ENCODE measurements around the gene RAP1GAP2.

RAP1GAP2 gene

DNA sequence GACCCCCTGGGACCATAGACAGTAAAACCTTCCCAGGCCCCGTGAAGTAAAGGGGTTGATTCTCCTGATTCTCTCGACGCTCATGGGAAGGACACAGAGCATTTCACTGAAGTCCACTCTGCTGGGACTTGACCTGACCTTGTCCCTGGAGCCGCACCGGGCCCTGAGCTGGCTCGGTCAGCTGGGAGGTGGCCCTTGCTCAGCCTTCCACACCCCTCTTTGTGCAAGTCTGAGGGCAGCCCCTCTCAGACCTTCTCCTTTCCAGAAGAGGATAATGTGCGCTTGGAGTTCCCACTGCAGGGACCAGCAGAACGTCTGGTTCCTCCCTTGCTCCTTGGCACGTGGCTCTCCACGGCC lies 115.5 kb downstream of the RAP1GAP2 start:
- DNase-seq (ENCODE audit: low spot score) = no peak

DNA sequence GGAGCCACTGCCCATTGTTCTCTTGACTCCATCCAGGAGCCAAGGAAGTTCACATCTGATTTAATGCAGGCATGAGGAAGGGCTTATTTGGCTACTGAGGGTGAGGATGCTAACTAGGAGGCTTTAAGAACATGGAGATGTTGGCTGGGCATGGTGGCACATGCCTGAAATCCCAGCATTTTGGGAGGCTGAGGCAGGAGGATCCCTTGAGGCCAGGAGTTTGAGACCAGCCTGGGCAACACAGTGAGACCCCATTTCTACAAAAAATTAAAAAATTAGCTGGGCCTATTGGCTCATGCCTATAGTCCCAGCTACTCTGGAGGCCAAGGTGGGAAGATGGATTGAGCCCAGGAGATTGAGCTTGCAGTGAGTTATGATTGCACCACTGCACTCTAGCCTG lies 116.5 kb downstream of the RAP1GAP2 start:
- DNase-seq (ENCODE audit: low spot score) = no peak

DNA sequence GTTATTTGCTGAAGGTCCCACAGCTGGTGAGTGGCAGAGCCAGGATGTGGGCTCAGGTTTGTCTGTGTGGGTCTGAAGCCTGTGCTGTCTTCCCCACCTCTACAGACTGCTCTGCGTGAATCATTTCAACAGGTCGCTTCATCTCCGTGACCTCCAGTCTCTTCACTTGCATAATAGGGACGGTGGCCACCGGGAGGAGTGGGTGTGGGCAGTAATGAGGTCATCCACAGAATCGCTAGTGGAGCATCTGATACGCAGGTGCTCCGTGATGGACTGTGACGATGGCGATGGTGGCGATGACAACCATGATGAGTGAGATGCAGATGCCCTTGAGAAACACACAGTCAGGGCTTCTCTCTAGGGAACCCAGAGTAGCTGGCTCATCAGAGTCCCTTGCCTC lies 120.2 kb downstream of the RAP1GAP2 start:
- DNase-seq (ENCODE audit: low spot score) = no peak

DNA sequence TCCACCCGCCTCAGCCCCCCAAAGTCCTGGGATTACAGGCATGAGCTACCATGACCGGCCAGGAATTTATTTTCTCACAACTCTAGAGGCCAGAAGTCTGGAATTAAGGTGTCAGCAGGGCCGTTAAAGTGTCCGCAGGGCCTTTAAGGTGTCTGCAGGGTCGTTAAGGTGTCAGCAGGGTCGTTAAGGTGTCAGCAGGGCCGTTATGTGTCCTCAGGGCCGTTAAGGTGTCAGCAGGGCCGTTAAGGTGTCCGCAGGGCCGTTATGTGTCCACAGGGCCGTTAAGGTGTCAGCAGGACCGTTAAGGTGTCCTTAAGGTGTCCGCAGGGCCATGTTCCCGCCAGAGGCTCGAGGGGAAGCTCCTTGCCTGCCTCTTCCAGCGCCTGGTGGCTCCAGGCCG lies 125.2 kb downstream of the RAP1GAP2 start:
- no peak for DNase-seq (ENCODE audit: low spot score)

DNA sequence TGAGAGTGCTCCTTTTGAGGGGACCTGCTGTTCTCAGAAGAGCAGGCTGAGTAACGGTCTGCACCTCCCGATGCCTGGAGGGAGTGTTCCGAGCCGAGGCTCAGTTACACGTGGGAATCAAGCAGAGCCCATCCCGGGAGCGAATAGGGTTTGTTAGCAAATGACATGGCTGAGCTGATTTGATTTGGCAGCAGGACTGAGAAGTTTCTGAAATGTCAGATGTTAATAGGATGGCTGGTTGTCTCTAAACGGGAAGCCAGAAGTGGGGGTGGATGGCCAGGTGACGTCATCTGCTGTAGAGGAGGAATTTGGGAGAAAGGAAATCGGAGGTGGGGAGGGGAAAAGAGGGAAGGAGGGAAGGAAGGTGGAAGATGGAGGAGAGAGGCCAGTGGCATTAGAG lies 128.0 kb downstream of the RAP1GAP2 start:
- no peak for DNase-seq (ENCODE audit: low spot score)

DNA sequence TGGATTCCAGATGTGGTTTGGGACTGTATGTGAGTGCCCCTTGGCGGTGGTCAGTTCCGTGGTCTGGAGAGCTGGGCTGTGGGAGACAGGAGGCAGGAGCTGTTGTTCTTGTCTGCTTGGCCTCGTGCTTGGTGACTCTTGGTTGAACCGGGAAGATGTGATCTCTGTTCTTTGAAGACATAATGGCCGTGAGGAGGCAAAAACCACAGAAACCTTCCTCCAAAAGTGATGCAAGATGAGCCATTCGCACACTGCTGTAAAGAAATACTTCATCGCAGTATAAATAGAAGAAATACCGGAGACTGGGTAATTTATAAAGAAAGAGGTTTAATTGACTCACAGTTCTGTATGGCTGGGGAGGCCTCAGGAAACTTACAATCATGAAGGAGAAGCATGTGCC lies 128.8 kb downstream of the RAP1GAP2 start:
- no peak for DNase-seq (ENCODE audit: low spot score)

DNA sequence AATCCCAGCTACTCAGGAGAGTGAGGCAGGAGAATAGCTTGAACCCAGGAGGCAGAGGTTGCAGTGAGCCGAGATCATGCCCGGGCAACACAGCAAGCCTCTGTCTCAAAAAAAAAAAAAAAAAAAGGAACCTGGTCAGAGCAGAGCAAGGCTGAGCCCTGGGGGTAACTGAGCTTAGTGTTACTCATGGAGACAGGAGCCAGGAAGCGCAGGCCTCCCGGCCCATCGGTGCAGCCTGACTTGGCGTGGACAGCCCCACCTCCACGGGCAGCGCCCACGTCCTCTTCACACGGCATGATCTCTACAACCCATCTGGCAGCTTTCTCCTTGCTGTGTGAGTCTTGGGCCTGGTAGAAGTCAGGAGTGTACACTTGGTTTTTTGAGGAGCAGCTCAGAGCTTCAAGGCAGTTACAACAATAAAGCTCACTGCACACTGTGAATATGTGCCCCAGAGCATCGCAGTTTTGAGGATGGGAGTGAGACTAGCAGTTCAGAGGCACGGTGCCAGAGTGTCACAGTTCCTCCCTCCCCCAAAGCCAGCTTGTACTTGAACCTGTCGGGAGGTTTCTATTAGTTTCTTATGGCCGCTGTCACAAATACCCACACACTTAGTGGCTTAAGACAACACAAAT lies 129.9 kb downstream of the RAP1GAP2 start:
- no peak for DNase-seq (ENCODE audit: low spot score)

DNA sequence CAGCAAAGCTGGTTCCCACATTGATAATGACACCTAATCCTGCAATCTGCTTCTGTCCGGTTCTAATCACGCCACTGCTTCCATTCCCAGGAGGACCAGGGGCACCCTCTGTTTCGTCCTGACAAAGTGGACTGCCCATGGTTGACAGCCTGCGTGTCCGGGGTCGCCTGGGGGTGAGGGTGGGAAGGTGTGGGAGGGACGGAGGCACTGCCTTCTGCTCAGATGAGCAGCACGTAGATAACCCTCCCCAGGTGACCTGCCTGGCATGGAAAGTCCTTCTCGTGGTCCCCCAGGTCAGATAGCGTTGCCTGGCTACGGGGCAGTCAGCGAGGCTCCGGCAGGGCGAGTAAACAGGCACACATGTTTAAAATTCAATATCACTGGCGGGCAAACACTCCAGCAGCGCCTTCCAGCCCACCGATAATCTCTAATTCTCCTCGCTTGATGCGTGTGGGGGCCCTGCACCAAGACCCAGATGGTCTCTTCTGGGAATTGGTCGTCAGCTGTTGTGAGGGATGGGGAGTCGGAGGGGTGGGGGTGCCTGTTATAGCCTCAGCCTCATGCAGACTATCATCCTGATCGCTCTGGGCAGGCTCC lies 132.2 kb downstream of the RAP1GAP2 start:
- no peak for DNase-seq (ENCODE audit: low spot score)

DNA sequence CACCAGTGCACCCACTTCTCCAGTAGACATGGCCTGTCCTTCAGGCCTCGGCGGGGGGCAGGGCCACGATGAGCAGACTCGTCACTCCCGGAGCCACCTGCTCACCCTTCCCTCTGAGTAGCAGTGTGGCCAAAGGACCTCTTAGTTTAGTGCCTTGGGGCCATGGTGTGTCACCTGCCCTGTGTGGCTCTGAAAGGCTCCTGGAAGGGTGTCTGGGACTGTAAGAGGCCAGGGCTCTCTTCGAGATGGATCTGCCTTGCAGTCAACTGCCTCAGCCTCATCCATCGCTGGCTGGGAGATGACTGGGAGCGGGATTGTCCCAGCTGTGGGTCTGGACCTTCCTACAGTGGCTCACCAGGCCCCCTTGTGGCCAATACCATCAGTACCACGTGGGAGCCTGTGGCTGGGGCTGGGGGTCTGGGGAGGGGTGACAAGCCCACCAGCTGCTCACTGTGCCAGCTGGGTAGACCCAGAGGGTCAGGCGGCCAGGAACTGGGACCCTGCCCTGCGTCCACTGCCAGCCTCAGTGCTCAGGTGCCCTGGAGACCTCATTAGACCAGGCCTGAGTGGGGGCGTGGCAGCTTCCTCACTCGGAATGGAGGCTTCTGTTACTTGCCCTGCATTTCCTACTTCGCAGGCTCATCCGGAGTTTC lies 133.8 kb downstream of the RAP1GAP2 start:
- DNase-seq (ENCODE audit: low spot score) = no peak

DNA sequence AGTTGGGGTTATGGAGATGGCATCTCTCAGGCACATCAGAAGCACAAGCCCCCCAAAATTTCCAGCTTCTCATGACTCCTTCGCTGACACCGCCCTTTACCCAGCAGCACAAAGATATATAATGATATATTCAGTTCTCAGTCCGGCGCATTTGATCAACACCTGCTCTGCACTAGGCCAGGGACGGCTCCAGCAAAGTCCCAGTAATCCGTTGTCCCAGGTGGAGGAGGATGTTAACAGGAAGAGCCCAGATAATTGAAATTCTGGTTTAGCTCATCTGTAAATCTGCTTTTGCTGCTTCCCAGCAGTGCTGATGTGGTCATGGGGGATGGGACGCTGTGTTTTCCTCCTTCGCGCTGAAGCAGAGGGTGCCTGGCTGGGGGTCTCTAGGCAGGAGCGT lies 135.6 kb downstream of the RAP1GAP2 start:
- DNase-seq (ENCODE audit: low spot score) = no peak

DNA sequence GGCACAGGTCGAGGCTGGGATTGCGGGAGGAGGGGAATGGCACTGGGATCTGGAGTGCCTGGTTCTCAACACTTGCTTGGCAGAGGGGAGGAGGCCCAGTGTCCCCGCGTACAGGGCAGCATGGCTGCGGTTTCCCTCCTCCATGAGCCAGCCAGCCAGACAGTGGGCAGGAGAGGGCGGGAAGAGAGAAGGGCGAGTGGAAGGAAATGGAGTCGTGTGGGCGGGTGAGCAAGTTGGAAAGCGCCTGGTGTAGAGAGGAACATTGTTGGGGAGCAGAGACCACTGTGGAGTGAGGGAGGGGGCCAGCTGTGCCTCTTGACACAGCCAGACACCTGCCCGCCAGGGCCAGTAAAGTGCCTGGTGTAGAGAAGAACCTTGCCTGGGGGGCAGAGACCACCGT lies 136.7 kb downstream of the RAP1GAP2 start:
- DNase-seq (ENCODE audit: low spot score) = no peak

DNA sequence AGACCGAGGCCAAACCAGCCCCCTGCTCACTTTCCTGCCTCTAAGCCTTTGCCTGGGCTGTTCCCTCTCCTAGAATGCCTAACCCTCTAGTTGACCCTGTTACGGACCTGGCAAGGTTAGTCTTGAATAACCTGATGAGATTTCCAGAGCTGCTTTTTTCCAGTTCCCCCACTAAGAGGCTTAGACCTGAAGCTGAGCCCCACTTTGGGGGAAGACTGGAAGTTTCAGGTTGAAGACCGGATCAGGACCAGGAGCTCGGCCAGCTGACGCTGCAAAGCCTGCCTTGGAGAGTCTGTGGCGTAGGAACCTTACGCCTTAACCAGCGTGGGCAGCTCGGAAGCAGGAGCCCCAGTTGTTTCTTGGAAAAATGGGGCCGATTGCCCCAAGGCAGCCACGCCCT lies 137.4 kb downstream of the RAP1GAP2 start:
- DNase-seq (ENCODE audit: low spot score) = no peak

DNA sequence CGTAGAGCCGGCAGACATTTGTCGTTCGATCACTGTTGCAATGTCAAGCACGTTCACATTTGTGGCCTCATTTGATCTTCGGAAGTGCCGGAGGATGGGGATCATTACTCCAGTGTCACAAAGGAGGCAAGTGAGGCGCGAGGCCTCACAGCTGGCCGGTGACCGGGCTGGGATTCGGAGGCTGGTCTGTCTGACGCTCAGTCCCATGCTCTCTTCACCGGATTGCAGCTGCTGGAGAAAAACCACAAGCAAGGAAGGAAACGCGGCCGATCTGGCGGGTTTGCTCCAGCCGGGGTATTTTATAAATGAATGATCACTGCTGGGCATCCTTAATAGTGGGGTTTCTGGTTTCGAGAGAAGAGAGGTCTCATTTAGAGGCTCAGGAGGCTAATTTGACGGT lies 139.4 kb downstream of the RAP1GAP2 start:
- no peak for DNase-seq (ENCODE audit: low spot score)

DNA sequence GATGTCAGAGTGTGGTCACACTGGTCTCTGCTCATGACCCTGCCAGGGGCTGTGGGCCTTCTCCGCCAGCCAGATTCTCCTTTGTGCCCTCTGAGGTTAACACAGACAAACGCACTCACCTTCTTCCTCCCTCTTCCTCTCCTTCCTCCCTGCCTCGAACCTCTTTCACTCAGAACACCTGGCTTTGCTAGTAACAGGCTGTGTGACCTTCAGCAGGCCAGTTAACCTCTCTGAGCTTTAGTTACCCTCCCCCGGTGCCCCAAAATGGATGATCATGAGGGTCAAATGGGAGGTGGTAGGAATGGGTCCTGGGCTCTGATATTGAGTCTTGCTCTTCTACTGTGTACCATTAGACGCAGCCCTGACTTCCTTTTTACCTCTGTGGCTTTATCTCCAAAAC lies 140.1 kb downstream of the RAP1GAP2 start:
- DNase-seq (ENCODE audit: low spot score) = no peak

DNA sequence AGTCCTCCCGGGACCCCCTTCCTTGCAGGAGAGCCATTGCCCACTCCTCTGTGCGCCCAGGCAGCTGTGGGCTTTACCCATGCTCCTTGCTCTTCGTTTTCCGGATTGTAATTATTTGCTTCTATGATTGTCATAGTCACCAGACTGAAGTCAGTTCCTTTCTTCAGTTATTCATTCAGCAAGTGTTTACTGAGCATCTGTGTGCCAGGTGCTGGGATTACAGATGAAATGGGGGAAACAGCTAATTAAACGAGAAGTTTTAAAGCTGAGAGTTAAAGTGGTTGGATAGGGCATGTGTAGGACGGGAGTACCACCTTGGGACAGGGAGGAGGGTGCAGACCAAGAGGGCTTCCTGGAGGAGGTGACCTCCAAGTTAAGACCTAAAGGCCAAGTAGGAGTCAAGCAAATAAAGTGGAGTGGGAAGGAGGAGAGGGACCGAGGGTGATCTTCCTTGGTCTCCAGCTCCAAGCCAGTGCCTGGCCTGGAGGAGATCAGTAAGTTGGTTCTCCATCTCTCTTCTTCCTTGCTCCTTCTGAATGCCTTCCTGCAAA lies 140.6 kb downstream of the RAP1GAP2 start:
- no peak for DNase-seq (ENCODE audit: low spot score)

DNA sequence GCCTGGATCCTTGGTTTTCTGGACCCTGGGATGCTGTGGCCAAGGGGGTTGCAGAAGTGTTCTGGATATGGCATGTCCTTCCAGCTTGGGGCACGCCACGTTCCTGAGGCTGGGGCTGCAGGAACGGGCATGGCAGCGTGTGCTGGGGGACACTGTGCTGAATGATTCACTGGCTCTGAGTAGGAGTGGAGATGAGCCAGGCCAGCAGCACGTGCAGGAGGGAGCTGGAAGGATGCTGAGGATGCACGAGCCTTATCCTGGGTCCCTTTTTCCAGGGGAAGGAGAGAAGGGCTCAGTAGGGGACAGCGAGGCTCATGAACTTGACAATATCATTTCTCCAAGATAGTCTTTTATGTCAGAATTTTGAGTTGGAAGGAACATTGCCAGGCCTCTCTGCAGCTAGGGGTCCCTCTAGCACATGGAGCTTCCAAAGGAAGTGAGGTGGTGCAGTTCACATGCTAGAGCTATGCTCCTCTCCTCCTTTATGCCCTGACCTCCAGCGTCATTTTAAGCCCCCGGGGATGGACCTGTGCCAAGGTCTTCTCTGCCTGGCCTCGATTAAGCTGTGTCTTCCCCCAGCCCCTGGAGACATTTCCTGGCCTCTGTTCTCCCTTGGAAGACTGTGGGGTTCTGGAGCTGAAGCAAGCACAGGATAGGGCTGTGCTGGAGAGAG lies 141.2 kb downstream of the RAP1GAP2 start:
- DNase-seq (ENCODE audit: low spot score) = no peak

DNA sequence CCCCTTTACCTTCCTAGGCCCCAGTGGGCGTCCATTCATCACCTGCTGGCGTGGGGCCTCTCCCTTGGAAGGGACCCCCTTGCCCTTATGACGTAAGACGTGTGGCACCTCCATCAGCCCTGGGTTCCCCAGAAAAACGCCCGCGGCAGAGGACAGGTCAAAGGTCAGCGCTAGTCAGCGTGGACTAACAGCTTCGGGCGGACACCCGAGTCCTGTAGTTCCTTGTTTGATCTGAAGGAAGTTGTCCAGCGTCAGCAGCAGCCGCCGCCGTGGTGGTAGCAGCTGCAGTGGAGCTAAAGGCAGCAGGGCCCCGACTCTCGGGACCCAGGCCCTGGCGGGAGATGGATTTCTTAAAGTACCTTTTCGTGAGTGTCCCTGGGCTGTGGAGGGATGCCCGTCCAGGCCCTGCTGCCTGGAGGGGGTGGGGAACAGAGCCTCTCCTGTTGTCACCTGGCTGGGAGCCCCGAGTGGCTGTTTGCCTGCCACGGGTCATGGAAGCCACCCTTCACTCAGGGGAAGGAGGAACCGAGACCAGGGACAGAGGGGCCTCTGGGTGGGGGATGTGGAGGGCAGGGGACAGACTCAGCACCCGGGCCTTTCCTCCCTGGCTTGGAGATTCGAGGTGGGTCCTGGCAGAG lies 143.6 kb downstream of the RAP1GAP2 start:
- DNase-seq (ENCODE audit: low spot score) = no peak

DNA sequence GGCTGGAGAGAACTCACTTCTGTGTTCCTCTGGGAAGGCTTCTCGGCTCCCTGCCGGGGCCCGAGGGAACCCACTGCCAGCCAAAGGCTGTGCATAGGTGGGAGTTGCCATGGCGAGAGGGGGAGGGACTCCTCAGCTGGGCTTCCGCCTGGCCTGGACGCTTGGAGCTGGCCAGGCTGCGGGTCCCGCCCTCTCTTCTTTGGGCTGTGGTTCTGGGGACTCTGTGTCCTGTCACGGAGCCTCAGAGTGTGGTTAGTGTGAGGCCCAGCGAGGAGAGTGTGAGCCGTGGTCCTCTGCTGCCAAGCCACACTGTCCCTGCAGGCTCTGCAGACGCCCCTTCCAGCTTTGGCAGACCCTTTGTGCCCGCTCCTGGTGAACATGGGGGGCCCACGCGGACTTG lies 144.1 kb downstream of the RAP1GAP2 start:
- no peak for DNase-seq (ENCODE audit: low spot score)

DNA sequence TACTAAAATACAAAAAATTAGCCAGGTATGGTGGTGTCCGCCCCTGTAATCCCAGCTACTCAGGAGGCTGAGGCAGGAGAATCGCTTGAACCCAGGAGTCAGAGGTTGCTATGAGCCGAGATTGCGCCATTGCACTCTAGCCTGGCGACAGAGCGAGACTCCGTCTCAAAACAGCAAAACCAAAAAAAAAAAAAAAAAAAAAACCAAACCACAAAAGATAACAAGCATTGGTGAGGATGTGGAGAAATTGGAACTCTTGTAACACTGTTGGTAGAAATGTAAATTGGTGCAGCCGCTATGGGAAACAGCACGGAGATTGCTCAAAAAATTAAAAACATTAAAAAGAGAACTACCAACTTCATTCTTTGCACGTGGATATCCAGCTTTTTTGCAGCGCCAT lies 147.7 kb downstream of the RAP1GAP2 start:
- no peak for DNase-seq (ENCODE audit: low spot score)

DNA sequence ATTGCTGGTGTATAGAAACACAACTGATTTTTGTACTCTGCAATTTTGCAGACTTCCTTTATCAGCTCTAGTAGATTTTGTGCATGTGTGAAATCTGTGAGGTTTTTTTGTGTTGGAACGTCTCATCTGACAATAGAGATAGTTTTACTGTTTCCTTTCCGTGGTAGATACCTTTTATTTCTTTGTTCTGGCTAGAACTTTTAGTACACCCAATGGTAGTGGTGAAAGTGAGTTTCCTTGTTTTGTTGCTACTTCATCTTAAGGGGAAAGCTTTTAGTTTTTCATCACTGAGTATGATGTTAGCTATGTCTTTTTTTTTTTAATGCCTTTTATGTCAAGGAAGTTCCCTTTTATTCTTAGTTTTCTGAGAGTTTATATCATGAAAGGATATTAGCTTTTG lies 149.1 kb downstream of the RAP1GAP2 start:
- DNase-seq (ENCODE audit: low spot score) = no peak

DNA sequence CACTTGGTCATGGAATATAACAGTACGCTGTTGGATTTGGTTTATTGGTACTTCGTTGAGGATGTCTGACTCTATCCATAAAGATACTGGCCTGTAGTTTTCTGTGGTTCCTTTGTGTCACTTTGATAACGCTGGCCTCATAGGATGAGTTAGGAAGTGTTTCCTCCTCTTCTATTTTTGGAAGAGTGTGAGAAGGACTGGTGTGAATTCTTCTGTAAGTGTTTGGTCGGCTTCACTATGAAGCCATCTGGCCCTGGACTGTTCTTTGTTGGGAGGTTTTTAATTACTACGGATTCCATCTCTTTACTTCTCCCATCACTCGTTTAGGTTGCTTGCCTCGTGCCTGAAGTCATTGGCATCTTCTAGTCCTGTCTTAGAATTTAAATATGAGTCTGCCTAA lies 149.9 kb downstream of the RAP1GAP2 start:
- DNase-seq (ENCODE audit: low spot score) = no peak

DNA sequence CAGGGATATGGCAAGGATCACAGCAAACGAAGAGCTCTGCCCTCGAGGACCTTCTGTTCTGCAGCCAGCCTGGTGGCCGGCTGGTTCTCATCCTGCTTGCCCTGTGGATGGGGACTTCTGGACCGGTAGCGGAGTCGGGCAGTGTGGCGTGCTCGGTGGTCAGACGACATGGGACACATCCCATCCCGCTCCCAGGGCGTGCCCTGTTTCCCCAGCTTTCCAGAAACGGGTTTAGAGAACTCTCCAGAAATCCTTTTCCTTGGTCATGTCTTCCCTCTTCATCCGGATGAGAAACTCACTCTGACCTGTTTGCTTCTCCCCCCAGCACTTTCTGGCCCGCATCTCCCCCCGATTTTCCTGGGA lies 151.3 kb downstream of the RAP1GAP2 start:
- DNase-seq (ENCODE audit: low spot score) = no peak

Measured in hematopoietic multipotent progenitor cell treated with erythropoietin and hydrocortisone succinate and interleukin-3 and kit ligand, for 17 days (in vitro differentiated cells).